ENCODE results near the gene ZNF101. TPM values are rescaled to one million over a fixed set of nuclear protein-coding genes. Genes with fewer than 3 reads are reported as not detected.

Gene ZNF101
- total RNA-seq, 3 donors from 2014 or later, result 4.8 to 32.8 (median 16.7) TPM

DNA sequence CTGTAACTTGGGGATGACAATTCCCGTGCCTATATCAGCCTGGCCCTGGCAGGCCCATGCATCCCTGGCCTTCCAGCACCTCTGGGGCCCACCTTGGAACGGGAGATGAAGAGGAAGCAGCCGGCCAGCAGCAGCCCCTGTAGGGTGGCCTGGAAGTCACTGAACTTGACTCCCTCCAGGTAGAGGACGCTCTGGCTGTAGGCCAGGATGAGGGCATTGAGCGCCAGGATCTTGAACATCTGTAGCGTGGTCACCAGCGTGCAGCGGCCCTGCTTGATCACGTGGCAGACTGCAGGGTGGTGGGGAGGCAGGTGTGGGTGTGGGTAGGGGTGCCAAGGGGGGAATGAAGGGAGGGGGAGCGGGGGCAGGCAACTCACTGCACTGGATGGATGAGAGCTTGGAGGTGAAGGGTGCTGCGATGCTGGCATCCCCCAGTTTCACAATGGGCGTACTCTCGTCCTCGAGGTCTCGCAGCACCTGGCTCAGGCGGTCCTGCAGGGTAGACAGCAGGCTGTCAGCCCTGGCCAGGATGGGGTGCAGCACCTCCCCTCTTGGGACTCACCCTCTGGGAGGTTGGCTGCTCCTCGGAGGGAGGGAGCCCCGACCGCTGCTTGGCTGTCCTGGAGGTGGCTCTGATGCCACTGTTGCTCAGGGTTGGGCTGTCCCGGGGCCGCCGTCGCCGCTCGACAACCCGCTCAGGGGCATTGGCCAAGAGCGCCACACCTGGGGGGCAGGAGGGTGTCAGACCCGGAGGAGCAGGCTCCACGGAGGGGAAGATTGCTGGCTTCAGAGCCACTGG is 21.4 kb upstream of the ZNF101 start:
- no peak overlapping the region for H3K27ac ChIP-seq
- TF ChIP-seq POLR2A (IDR thresholded peaks at IDR 0.05) (no peak), POLR2AphosphoS5 (IDR thresholded peaks at IDR 0.05) (no peak)
- TF ChIP-seq, protein P1, sequence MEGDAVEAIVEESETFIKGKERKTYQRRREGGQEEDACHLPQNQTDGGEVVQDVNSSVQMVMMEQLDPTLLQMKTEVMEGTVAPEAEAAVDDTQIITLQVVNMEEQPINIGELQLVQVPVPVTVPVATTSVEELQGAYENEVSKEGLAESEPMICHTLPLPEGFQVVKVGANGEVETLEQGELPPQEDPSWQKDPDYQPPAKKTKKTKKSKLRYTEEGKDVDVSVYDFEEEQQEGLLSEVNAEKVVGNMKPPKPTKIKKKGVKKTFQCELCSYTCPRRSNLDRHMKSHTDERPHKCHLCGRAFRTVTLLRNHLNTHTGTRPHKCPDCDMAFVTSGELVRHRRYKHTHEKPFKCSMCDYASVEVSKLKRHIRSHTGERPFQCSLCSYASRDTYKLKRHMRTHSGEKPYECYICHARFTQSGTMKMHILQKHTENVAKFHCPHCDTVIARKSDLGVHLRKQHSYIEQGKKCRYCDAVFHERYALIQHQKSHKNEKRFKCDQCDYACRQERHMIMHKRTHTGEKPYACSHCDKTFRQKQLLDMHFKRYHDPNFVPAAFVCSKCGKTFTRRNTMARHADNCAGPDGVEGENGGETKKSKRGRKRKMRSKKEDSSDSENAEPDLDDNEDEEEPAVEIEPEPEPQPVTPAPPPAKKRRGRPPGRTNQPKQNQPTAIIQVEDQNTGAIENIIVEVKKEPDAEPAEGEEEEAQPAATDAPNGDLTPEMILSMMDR (IDR thresholded peaks at IDR 0.05), result no peak
- H3K4me3 ChIP-seq, result no peak overlapping the region
- no peaks in the 10 kb centered on the region for H3K9me3 ChIP-seq
- H3K4me1 ChIP-seq, result no peaks in the 10 kb centered on the region
- peaks cover 15% of the 10 kb centered on the region for H3K36me3 ChIP-seq
- H3K27me3 ChIP-seq, result no peaks in the 10 kb centered on the region
- DNase-seq (ENCODE audit: low spot score in 2 of 2), result no peak
- intact Hi-C loops (cut with DNase I; ENCODE audit: low total_unique reads), result loop anchor here (5.0 kb wide), 1 partner anchor 115 kb away; no protein-coding TSS in a partner anchor

- Histone ChIP-seq H3K36me3 (peaks cover 19% of the 10 kb centered on the region), H3K27me3 (no peaks in the 10 kb centered on the region), H3K4me1 (no peaks in the 10 kb centered on the region), H3K4me3 (no peak overlapping the region), H3K9me3 (no peaks in the 10 kb centered on the region), H3K27ac (no peak overlapping the region)
- DNase-seq (ENCODE audit: low spot score in 2 of 2), result no peak
- intact Hi-C loops (cut with DNase I; ENCODE audit: low total_unique reads), result loop anchor here (5.0 kb wide), 1 partner anchor 117 kb away; no protein-coding TSS in a partner anchor
- TF ChIP-seq, protein P1 (IDR thresholded peaks at IDR 0.05), result no peak
- no peak for TF ChIP-seq POLR2AphosphoS5 (IDR thresholded peaks at IDR 0.05)
- TF ChIP-seq POLR2A (IDR thresholded peaks at IDR 0.05), result no peak
Observed at GRCh38 chr19:19649155-19649554, 19.5 kb upstream of the ZNF101 start.

DNA sequence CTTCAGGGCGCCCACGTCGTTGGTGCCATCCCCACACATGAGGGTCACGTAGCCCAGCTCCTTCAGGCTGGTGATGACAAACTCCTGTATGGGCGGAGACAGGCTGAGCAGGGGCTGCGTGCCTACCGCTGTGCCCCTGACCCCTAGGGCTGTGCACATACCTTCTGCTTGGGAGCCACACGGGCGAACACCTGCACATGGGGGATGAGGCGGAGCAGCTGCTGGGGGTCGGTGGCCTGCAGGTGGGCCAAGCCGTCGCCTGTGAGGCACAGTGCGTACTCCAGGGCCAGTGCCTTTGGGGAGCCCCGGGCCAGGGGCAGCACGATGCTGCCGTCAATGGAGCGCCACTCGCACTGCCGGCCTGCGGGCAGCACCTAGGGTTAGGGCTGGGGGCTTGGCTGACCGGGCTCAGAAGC is 19.1 kb upstream of the ZNF101 start:
- peaks cover 21% of the 10 kb centered on the region for H3K36me3 ChIP-seq
- intact Hi-C loops (cut with DNase I; ENCODE audit: low total_unique reads), result loop anchor here (5.0 kb wide), 1 partner anchor 117 kb away; no protein-coding TSS in a partner anchor

GRCh38 chr19:19650331-19650730 is 18.3 kb upstream of the ZNF101 start:
- TF ChIP-seq POLR2AphosphoS5 (IDR thresholded peaks at IDR 0.05) (no peak), POLR2A (IDR thresholded peaks at IDR 0.05) (no peak)
- TF ChIP-seq, protein P1 (IDR thresholded peaks at IDR 0.05), result no peak
- Histone ChIP-seq H3K4me1 (no peaks in the 10 kb centered on the region), H3K27ac (no peak overlapping the region), H3K27me3 (no peaks in the 10 kb centered on the region), H3K36me3 (peaks cover 27% of the 10 kb centered on the region), H3K4me3 (no peak overlapping the region), H3K9me3 (no peaks in the 10 kb centered on the region)
- no peak for DNase-seq (ENCODE audit: low spot score in 2 of 2)
- intact Hi-C loops (cut with DNase I; ENCODE audit: low total_unique reads), result no loop called here

More for the DNA sequence above, 19.1 kb upstream of the ZNF101 start:
- DNase-seq (ENCODE audit: low spot score in 2 of 2), result no peak
- H3K27ac ChIP-seq, result no peak overlapping the region
- no peaks in the 10 kb centered on the region for H3K4me1 ChIP-seq
- no peaks in the 10 kb centered on the region for H3K27me3 ChIP-seq
- no peaks in the 10 kb centered on the region for H3K9me3 ChIP-seq
- TF ChIP-seq POLR2AphosphoS5 (IDR thresholded peaks at IDR 0.05) (no peak), POLR2A (IDR thresholded peaks at IDR 0.05) (no peak)
- TF ChIP-seq, protein P1 (IDR thresholded peaks at IDR 0.05), result no peak
- no peak overlapping the region for H3K4me3 ChIP-seq

DNA sequence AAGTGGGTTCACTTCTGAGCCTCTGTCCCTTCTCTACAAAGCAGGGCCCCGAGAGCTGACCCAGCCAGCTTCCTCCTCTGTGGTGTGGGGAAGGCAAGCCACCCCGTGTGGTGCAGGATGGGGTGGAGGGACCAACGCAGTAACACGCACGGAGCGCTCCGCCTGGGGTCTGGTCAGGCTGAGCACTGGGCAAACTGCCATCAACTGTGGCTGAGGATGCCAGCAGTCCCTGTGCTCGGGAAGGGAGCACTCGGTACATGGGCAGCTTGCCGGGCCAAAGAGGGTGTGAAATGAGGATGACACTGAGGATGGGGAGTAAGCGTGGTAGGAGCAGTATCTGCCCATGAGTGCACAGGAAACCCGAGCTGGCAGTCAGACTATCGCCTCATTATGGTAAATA is 17.6 kb upstream of the ZNF101 start:
- Histone ChIP-seq H3K27ac (no peak overlapping the region), H3K4me1 (no peaks in the 10 kb centered on the region), H3K36me3 (peaks cover 33% of the 10 kb centered on the region), H3K9me3 (no peaks in the 10 kb centered on the region), H3K27me3 (no peaks in the 10 kb centered on the region), H3K4me3 (no peak overlapping the region)
- intact Hi-C loops (cut with DNase I; ENCODE audit: low total_unique reads), result no loop called here
- TF ChIP-seq POLR2A (IDR thresholded peaks at IDR 0.05), result no peak
- TF ChIP-seq POLR2AphosphoS5 (IDR thresholded peaks at IDR 0.05), result no peak
- TF ChIP-seq, protein P1 (IDR thresholded peaks at IDR 0.05), result no peak
- DNase-seq (ENCODE audit: low spot score in 2 of 2), result no peak

All from breast epithelium (tissue), 4 donors.